HG02938 (cell line): Measurements from ENCODE around the gene MAD2L2.

ENCODE experiments used
- ATAC-seq: cut with Tn5 transposase; IDR thresholded peaks from one replicate; pipeline ENCODE4 v1.9.1; 2021; ENCODE audit warnings: mild to moderate bottlenecking, moderate library complexity; ENCODE audit not compliant: unreplicated experiment

MAD2L2 gene

DNA sequence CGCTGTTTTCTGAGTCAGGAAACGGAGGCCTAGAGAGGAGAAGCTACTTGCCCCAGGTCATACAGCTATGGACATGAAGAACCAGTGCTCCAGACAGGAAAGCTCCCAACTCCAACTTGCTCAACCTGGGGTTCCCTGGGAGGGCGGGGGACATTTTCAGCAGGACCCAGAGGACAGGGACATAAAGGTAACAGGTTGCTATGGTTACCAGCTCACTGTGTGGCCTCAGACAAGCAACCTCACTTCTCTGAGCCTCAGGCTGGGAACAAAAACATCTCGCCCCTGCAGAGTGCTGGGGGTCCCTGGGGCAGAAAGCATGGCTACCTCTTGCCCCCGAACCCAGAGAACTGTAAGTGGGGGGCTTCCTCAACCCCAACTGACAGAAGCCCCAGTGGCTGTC lies 42.8 kb downstream of the MAD2L2 start:
- no peak for ATAC-seq

DNA sequence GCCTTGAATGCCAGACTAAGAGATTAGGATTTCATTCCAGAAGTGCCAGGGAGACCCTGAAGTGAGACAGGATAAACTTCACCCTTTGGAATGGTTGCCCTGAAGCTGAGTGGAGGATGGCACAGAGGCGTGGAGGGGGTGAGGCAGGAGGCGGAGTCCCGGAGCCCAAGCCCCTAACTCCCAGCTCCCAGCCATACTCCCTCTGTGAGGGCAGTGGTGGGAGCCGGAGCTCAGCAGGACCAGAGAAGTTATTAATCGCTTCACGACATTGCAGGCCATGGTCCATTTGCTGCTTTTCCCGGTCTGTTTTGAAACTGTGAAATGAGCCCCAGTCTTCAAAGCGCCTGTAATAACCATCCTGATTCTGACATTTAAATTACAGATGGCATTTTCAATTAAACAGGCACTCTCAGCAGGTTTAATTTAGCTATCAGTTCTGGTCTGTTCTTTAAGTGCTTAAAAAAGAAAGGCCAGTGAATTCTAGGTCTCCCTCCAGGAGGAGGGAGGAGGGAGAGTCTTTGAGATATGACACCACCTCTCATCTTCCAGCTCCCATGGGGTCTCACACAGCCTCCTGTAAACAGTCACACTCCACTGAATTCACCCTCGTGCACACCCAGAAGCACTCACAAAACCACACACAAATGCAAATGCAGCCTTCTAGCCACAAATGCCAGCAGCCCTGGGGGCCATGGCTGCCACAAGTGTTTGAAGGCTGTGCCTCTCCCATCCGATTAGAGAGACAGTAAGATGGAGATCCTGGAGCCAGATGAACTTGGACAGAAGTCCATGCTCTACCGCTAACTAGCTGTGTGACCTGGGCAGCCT lies 46.4 kb downstream of the MAD2L2 start:
- no peak for ATAC-seq

DNA sequence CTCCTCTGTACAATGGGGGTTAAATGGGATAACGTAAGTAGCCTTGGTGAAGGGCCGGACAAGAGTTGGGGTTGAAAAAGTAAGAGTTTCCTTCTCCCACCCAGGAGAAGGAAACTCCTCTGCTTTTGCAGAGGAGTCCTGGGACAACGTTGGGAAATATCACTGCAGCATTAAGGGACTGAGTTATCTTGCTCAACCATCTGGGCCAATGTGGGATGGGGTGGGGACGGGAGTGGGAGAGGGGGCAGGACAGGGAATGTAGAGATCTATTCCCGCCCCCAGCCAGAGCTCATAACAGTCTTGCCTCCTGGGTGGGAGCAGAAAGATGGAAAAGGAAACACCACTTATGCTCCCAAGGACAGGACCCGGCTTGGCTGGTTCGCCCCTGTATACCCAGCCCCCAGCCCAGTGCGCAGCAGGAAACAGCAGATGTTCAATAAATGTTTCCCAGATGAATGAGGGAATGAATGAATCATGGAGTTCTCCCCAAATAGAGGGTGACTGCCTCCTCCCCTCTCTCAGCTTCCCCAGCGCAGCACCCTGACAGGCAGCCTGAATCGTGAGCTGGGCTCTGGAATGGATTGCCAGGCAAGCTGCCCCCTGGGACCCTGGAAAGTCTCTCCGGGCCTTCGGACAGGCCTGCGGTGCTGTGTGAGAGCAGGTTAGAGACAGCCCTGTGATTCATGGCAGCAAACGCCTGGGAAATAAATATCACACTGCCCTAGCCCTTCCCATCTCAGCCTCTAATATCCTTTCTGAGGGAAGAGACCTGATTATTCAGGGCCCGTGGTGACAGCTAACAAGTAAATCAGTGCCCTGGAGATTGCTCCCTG lies 51.5 kb downstream of the MAD2L2 start:
- no peak for ATAC-seq

DNA sequence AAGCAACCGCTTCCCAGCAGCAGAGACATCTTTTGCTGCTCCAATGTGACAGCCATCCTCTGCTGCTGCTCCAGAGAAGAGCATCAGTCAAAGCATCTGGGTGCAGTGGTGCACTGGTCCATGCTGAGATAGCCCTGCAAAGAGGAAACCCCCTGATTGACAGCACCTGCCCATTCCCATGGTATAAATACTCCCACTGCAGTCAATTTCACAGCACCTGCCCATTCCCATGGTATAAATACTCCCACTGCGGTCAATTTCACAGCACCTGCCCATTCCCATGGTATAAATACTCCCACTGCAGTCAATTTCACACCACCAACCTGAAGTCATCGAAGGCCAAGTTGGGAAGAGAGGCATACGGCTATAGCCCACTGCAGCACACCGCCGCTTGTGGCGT lies 52.2 kb downstream of the MAD2L2 start:
- ATAC-seq = no peak

DNA sequence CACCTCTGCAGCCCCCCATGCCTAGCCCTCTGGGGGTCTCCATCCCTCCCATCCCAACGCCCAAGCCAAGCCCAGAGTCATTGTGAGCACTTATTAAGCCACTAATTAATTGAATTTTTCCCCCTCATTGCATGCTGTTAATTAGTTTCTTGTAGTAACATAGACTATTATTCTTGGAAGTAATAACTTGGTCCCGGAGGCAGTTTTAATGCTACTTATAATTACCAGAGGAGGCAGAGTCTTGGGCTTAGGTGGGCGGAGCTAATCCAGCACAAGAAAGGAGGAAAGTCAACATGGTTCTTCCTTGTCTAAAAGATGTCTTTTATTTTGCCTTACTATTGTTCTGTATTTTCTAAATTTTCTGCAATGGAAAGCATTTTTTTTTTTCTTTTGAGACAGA lies 54.4 kb downstream of the MAD2L2 start:
- no peak for ATAC-seq
